Neutrophil (primary cell): ENCODE results near the gene PDE6G.

Experiments
- H3K27ac ChIP-seq: fragments of 200-600 bp; sonication (generic); 2 replicates; pipeline ENCODE4 v1.5.1; 2016; ENCODE audit warnings: mild to moderate bottlenecking, moderate library complexity
- H3K27me3 ChIP-seq: fragments of 200-600 bp; sonication (generic); 2 replicates; pipeline ENCODE4 v1.6.0; 2016; ENCODE audit warnings: mild to moderate bottlenecking
- H3K36me3 ChIP-seq: fragments of 200-600 bp; sonication (generic); 2 replicates; pipeline ENCODE4 v1.5.1; 2017
- H3K4me1 ChIP-seq, 2 experiments: fragments of 200-600 bp in 1 of 2; sonication (generic) in 1 of 2; 1 replicate in 1 of 2; 2 replicates in 1 of 2; pipeline versions ENCODE4 v1.5.1 to v1.6.1; 2013 to 2016; ENCODE audit warnings: low read depth in 1 of 2, low read length in 1 of 2, mild to moderate bottlenecking in 1 of 2, moderate library complexity in 1 of 2; ENCODE audit not compliant: control insufficient read depth in 1 of 2, insufficient read depth in 1 of 2
- H3K4me3 ChIP-seq, 2 experiments: fragments of 200-600 bp in 1 of 2; sonication (generic) in 1 of 2; 1 replicate in 1 of 2; 2 replicates in 1 of 2; pipeline ENCODE4 v1.5.1; 2013 to 2016; ENCODE audit warnings: low read depth in 1 of 2, low read length in 1 of 2, mild to moderate bottlenecking in 1 of 2, moderate library complexity in 1 of 2
- H3K9me3 ChIP-seq: fragments of 200-600 bp; sonication (generic); 2 replicates; pipeline ENCODE4 v1.5.1; 2016
- TF ChIP-seq, protein P1 (sequence below): fragments of 200-600 bp; sonication (generic); IDR thresholded peaks from 2 replicates; pipeline ENCODE4 v1.5.1; 2016; ENCODE audit warnings: antibody characterized with exemption

PDE6G gene

DNA sequence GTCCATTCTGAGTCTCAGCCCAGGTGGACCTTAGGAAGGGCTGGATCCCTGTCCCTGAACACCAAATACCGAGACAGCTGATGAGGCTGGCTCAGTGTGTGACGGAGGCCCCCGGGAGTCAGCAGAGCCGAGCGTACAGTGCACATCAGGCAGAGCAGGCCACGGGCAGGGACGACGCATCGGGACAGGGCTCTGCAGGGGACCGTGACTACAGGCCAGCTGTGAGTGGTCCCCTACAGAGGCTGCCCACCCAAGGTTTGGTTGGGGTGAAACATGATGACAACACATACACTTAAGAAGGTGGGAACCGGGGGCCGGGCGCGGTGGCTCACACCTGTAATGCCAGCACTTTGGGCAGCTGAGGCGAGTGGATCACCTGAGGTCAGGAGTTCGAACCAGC, 16.6 kb upstream of the PDE6G start:
- peaks cover 59% of the 10 kb centered on the region for H3K36me3 ChIP-seq
- TF ChIP-seq, protein P1, sequence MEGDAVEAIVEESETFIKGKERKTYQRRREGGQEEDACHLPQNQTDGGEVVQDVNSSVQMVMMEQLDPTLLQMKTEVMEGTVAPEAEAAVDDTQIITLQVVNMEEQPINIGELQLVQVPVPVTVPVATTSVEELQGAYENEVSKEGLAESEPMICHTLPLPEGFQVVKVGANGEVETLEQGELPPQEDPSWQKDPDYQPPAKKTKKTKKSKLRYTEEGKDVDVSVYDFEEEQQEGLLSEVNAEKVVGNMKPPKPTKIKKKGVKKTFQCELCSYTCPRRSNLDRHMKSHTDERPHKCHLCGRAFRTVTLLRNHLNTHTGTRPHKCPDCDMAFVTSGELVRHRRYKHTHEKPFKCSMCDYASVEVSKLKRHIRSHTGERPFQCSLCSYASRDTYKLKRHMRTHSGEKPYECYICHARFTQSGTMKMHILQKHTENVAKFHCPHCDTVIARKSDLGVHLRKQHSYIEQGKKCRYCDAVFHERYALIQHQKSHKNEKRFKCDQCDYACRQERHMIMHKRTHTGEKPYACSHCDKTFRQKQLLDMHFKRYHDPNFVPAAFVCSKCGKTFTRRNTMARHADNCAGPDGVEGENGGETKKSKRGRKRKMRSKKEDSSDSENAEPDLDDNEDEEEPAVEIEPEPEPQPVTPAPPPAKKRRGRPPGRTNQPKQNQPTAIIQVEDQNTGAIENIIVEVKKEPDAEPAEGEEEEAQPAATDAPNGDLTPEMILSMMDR, result no peak
- H3K27me3 ChIP-seq, result no peaks in the 10 kb centered on the region
- H3K27ac ChIP-seq, result no peak overlapping the region
- H3K4me3 ChIP-seq, result no peak overlapping the region
- no peaks in the 10 kb centered on the region for H3K9me3 ChIP-seq
- peaks cover 4 to 6% of the 10 kb centered on the region in 2 experiments for H3K4me1 ChIP-seq

DNA sequence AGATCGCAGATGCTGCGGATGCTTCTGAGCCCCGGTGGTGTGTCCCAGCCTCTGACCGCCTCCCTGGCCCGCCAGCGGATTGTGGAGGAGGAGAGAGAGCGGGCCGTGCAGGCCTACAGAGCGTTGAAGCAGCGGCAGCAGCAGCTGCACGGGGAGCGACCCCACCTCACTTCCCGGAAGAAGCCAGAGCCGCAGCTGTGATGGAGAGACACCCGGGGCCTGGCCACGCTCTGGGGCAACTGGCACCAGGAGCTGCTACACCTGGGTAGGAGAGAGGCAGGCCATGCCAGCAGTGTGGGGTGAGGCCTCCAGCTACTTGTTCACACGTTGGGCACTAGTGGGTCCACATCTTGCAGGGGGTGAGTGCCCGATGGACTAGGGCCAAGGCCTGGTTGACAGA, 16.2 kb upstream of the PDE6G start:
- Histone ChIP-seq H3K27me3 (no peaks in the 10 kb centered on the region), H3K36me3 (peaks cover 59% of the 10 kb centered on the region), H3K4me3 (no peak overlapping the region), H3K4me1 (peaks cover 9 to 10% of the 10 kb centered on the region in 2 experiments), H3K9me3 (no peaks in the 10 kb centered on the region), H3K27ac (no peak overlapping the region)
- TF ChIP-seq, protein P1, result no peak

DNA sequence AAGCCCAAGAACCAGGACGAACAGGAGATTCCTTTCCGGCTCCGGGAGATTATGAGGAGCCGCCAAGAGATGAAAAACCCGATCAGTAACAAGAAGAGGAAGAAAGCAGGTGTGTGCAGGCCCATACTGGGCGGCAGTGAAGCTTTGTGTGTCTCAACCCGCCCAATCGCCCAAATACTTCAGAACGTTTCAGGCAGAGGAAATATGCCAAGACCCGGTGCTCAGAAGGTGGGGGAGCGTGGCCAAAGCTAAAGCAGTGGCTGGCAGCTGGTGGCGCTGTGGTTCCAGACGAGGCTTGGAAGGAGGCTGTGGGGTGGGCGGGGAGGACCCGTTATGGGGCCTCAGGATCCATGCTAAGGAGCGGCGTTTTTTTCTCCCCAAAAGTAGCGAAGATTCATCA, 11.4 kb upstream of the PDE6G start:
- Histone ChIP-seq H3K27ac (no peak overlapping the region), H3K9me3 (no peaks in the 10 kb centered on the region), H3K27me3 (no peaks in the 10 kb centered on the region), H3K4me3 (no peak overlapping the region), H3K4me1 (peaks cover 28 to 30% of the 10 kb centered on the region in 2 experiments), H3K36me3 (peaks cover 45% of the 10 kb centered on the region)
- TF ChIP-seq, protein P1, result no peak

DNA sequence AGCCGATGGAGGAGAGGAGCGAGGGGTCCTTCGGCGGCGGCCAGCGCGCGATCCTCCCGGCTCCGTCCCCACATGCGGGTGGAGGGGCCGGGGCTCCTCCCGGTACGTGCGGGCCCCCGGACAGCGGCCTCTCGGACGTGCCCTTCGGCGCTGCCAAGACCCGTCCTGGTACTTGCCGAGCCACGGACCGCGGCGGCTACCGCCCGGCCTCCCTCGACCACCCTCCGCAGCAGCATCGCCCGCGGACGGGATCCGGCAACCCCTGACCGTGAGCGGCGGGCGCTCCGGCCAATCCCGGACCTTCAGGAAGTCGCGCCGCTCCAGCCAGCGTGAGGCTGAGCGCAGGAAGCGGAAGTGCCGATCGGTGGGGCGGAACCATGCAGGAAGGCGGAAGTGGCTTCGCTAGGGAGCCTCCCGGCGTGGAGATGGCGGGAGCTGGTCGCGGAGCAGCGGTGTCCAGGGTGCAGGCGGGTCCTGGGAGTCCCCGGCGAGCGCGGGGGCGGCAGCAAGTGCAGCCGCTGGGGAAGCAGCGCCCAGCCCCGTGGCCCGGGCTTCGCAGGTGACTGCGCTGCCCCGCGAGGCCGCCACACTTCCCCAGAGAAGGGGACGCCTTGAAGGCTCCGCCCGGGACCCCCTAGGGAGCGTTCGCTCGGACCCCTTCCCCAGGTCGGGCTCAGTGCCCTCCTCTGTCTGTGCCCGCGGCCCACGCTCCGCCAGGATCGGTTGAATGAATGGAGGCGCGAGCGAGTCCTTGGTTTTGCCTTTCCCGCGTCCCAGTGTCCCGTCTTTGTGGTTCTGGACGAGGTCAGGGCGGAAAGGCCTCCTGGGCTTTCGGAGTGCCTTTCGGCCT, 10.2 kb upstream of the PDE6G start, which contains the start of the genes CCDC137 and OXLD1:
TSS of gene CCDC137 (plus strand) at position 396 of the 850 bp plus-strand sequence. CDS start at position 426, 30 bp downstream.
TSS of gene OXLD1 (minus strand) at position 264 of the 850 bp plus-strand sequence. CDS start at position 236, 28 bp downstream.
- H3K27ac ChIP-seq, result peak within 1 kb of the TSS; percentile 89
- no peaks in the 10 kb centered on the region for H3K9me3 ChIP-seq
- peaks cover 33% of the 10 kb centered on the region for H3K36me3 ChIP-seq
- peaks cover 28 to 30% of the 10 kb centered on the region in 2 experiments for H3K4me1 ChIP-seq
- TF ChIP-seq, protein P1, result peak; percentile 31
- no peaks in the 10 kb centered on the region for H3K27me3 ChIP-seq
- peak within 1 kb of the TSS; percentile 91 to 96 for H3K4me3 ChIP-seq

DNA sequence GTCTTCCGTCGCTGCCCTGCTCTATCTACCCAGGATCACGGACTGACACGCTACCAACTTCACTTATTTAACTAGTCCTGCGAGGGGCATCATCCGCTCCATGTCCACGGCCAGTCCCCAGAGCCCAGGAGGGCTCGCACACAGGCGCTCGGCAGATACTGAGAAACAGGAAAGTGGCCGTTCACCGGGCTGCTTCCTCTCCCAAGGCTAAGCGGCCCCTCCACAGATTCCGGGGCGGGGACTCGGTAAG, 9.7 kb upstream of the PDE6G start:
- peak overlapping the region; percentile 89 for H3K27ac ChIP-seq
- no peaks in the 10 kb centered on the region for H3K9me3 ChIP-seq
- TF ChIP-seq, protein P1, result no peak
- peak overlapping the region; percentile 91 to 96 for H3K4me3 ChIP-seq
- peaks cover 27% of the 10 kb centered on the region for H3K36me3 ChIP-seq
- H3K27me3 ChIP-seq, result no peaks in the 10 kb centered on the region
- H3K4me1 ChIP-seq, result peaks cover 28 to 30% of the 10 kb centered on the region in 2 experiments
